ENCODE measurements around the gene ZKSCAN2. TPM values are rescaled to one million over a fixed set of nuclear protein-coding genes. Genes with fewer than 3 reads are reported as not detected.

ZKSCAN2 gene
- total RNA-seq (2022; extraction: Qiagen RNA extraction; ENCODE audit: low read depth), result 2.0 to 2.6 TPM (median 2.2 TPM) in 5 replicates

DNA sequence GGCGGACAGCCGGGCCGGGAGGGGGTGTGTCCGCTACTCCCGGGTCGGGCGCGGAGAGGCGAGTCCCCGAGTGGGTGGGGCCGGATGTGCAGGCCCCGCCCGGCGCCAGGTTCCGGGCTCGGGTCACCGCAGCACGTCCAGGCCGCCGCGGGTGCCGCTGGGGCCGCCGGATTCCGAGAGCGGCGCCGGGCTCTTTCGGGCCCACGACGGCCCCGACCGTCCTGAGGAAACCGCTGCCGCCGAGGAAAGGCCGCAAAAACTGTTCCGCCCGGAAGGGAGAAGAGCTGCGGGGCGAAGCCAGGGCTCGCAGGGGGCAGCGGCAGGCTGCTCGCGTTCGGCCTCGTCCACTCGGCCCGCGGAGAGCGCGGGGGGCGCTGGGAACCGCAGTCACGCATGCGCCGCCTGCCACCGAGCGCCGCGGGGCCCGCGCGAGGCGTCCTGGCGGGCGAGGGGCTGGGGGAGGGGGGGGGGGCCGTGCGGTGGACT, at the start of gene ZKSCAN2:
Gene ZKSCAN2, minus strand, starts transcription at position 376 of the 486 bp plus-strand sequence. CDS start 718 bp downstream, outside the sequence.

Other genes with a start within 250 kb of the ZKSCAN2 start
- gene ARHGAP17, start 242.5 kb downstream of the ZKSCAN2 start, total RNA-seq (2022; extraction: Qiagen RNA extraction; ENCODE audit: low read depth), result 56.9 to 66.4 TPM (median 62.1 TPM) in 5 replicates
- gene LCMT1, start 146.1 kb downstream of the ZKSCAN2 start, total RNA-seq (2022; extraction: Qiagen RNA extraction; ENCODE audit: low read depth), result 38.0 to 41.3 TPM (median 39.7 TPM) in 5 replicates
- gene AQP8, start 40.9 kb downstream of the ZKSCAN2 start, total RNA-seq (2022; extraction: Qiagen RNA extraction; ENCODE audit: low read depth), result 0.03 TPM in 1 of 5 replicates, not detected in the others